Smooth muscle cell of the brain vasculature (primary cell): ENCODE measurements around the gene SP140L.
"Not testable (repeated sequence)": the region's sequence is repeated elsewhere in the genome, so short reads cannot be mapped to it uniquely, and the experiment has no call there.

Source experiments
- DNase-seq: peaks from one replicate; pipeline ENCODE4 v3.0.0-alpha.2; 2012; ENCODE audit warnings: low read depth, low spot score

Gene SP140L

DNA sequence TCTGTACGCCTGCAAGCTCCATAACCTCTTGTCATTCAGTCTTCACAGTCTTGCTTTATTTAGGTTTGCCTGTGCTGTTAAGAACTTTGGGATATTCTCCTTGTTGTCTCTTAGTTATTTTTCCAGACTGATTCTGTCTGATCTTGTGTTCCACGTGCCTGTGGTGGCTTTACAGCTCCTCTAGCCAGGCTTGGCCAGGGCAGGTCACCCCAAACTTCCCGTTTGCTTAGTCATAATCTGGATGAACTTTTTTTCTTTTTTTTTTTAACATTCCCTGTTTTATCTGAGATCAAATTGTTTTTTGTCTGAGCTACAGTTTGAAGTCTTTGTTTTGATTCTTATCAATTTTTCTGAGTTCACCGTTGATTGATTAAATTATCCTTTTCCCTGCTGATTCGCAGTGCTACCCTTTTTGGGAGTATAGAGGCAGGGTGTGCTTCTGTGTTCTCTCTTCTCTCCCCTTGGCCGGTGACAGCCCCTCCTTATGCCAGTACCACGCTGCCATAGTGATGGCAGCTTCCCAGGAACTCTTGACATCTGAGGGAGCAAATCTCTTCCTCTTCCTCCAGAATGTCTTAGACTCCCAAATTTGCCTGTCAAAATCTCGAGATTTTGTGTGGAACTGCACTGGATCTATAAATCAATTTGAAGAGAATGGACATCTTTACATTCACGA is 91.5 kb downstream of the SP140L start:
- no peak for DNase-seq

DNA sequence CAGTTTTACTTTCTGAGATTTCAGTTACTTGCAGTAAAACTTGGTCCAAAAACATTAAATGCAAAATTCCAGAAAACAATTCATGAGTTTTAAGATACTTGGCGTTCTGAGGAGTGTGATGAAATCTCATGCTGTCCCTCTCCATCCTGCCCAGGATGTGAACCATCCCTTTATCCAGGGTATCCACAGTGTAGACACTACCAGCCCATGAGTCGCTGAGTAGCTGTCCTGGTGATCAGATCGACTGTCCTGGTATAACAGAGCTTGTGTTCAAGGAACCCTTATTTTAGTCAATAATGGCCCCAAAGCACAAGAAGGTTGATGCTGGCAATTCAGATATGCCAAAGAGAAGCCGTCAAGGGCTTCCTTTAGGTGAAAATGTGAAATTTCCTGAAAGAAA is 92.2 kb downstream of the SP140L start:
- DNase-seq, result no peak

DNA sequence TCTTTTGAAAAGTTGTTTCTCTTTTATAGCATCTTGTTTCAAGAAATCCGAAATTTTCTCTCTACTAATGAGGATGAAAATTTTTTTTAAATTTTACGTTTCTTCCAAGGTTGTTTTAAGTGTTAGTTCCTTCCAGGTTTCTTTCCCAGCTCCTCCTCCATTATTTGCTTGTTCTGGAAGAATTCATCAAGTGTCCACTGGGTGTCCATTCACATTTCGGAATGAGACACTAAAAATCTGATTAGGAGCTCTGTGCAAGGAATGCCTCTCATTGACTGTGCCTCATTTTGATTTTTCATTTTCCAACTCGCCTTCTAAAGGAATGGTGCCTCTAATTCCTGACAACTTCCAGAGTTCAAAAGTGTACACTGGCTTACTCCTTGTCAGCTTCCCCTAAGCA is 95.2 kb downstream of the SP140L start:
- no peak for DNase-seq

DNA sequence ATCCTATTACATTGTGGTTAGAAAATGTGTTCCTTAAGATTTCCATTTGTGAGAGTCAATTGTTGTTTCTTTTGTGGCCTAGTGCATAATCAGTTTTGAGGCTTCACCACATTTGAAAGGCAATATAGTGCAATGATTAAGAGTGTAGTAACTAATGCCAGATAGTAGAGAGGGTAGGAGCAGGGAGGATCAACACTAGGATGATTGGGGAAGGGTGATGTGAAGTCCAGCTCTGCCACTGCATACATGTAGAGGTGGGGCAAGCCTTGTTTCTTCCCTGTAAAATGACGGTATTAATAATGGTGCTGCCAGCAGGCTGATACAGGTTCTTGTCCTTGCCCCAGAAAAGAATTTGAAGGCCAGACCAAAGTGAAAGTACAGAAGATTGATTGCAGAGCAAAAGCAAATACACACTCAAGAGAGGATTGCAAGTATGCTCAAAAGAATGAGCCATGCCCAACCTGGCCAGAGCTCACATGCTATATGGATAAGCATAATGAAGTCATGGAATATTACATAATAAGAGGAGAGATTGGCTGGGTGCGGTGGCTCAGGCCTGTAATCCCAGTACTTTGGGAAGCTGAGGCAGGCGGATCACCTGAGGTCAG is 97.0 kb downstream of the SP140L start:
- DNase-seq, result no peak

DNA sequence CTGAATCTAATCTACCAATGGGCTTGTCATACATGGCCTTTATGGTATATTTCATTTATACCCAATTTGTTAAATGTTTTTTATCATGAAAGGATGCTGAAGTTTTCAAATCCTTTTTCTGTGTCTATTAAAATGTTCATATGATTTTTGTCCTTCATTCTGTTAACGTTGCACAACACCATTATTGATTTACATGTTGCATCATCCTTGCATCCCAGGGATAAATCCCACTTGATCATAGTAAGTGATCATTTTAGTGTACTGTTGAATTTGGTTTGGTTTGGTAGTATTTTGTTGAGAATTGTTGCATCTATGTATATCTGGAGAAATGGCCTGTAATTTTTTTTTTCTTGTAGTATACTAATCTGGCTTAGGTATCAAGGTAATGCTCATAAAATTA is 98.4 kb downstream of the SP140L start:
- DNase-seq, result no peak

DNA sequence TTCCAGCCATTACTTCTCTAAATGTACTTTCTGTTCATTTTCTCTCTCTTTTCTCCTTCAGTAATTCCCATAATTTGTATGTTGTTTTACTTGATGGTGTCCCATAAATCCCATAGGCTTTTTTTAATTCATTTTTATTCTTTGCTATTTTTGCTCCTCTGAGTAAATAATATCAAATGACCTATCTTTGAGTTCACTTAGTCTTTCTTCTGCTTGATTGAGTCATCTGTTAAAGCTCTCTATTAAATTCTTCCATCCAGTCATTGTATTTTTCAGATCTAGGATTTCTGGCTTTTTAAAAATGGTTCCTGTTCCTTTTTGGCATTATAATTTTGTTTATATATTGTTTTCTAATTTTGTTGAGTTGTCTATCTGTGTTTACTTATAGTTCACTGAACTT is 102.5 kb downstream of the SP140L start:
- no peak for DNase-seq

DNA sequence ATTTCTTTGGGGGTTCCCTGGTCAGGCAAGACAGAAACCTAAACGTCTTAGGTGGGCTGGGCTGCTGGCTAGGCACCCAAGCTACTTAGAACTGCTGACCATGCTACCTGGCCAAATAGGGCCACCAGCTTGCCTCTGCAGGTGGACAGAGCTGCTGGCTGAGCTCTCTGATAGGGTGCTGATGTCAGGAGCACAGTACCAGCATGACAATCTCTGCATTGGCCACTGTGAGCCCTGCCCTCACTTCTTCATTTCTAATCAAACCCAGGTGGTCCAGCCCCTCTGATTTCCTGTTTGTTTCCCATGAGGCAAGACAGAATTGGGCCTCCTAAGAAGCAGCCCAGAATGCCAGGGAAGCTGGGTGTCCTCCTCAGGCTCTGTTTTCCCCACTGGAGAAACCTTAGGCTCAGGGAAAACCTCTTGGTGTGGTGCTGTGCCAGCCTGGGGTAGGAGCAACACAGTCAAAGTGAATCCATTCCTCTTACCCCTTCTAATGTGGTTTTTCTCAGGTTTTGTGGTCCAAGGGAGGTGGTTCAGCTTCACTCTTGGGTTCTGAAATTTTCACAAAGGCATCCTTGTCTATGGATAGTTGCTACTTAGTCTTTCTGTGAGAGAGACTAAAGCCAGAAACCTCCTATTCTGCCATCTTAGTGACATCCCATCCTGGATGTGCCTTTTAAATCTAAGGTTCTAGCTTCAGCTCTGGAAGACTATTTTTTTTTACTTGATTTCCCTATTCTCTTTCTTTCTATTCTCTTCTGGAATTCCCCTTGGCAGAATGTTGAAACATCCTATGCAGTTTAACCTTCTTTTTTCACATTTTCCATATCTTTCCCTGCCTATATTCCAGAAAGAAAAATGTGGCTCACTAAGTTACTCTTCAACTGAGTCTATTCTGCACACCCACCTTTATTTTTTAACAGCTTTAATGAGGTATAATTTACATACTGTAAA is 104.2 kb downstream of the SP140L start:
- no peak for DNase-seq

DNA sequence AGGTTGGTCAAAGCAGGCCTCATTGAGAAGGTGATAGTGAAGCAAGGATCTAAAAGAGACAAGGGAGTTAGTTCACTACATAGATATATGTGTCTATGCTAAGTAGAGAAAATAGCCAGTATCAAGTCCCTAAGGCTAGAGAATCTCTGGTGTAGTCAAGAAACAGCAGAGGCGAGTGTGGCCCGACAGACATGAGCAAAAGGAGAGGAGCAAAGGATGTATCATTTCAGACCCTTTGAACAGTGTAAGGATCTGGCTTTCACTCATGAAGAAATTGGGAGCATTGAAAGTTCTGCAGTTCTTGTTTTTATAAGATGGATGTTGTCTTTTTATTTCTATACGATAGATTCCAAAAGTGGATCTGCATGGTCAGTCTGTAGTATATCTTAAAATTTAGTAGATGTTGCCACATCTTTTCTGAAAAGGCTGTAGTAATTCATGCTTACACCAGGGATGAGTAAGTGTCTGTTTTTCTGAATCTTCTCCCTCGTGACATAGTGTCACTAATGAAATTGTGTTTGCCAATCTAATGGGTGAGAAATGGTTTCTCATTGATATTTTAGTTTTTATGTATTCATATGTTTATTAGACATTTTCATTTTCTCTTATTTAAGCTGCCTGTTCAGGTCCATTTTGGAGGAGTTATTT is 107.8 kb downstream of the SP140L start:
- DNase-seq, result no peak

DNA sequence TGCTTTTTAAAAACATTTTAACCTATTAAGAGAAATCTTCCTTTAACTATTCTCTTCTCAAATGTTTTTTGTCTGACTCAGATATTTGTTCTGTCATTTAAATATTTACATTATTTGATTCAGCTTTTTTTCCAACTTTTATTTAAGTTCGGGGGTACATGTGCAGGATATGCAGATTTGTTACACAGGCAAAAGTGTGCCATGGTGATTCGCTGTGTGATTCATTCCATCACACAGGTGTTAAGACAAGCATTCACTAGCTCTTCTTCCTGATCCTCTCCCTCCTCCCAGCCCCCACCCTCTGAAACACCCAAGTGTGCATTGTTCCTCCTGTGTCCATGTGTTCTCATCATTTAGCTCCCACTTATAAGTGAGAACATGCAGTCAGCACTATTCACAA is 108.4 kb downstream of the SP140L start:
- no peak for DNase-seq

DNA sequence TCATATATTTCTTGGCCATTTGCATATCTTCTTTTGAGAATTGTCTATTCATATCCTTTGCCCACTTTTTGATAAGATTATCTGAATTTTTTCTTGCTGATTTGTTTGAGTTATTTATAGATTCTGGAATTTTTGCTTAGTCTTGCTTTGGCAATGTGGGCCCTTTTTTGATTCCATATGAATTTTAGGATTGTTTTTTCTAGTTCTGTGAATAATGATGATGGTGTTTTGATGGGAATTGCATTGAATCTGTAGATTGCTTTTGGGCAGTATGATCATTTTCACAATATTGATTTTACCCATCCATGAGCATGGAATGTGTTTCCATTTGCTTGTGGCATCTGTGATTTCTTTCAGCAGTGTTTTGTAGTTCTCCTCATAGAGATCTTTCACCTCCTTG is 112.1 kb downstream of the SP140L start:
- not testable (repeated sequence) for DNase-seq

DNA sequence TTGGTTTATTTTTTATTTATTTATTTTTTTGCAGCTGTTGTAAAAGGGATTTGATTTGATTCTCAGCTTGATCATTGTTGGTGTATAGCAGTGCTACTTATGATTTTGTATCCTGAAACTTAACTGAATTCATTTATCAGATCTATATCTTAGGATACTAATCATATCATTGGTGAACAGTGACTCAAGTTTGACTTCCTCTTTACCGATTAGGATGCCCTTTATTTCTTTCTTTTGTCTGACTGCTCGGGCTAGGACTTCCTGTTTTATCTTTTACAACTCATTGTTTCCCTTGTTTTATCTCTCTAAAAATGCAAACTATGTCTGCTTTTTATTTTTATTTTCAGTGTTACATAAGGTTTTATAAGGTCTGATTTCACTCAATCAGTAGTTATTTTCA is 112.6 kb downstream of the SP140L start:
- no peak for DNase-seq

DNA sequence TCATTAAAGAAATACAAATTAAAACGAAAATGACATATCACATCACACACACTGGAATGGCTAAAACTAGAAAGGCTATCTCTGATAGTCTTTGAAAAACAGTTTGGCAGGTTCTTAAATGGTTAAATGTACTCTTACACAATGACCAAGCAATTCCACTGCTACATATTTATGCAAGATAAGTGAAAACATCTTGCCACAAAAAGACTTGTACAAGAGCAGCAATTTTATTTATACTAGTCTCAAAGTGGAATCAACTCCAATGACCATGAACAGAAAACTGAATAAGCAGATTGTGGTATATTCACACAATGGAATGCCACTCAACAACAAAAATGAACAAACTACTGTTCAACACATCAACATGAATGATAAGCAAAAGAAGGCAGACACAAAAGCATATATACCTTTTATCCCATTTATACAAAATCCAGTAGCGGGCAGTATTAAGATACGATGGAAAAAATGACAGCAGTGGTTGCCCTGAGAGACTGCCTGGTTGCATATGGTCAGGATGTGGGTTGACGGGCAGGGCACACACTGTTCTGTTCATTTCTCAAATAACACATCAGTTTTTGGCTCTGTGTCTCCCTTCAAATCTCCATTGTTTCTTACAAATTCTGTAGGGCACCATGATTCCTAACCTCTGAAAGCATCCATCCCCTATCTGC is 114.4 kb downstream of the SP140L start:
- no peak for DNase-seq

DNA sequence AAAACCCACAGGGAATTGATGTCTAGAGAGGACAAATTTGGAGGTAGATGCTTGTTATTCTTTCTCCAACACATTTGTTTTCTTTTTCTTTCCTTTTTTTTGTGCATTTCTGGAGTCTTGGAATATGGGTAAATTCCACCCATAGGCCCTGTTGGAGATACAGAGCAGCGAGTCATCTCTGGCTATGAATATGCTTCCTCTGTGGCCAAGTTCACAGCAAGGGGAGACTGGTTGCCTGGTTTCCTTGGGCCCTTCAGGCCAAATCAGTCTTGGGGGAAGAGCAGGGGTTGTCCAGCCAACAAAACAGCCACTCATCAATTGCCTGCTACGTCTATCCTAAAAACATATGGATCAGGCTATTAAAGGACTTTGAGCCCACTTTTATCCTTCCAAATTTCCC is 116.5 kb downstream of the SP140L start:
- no peak for DNase-seq

DNA sequence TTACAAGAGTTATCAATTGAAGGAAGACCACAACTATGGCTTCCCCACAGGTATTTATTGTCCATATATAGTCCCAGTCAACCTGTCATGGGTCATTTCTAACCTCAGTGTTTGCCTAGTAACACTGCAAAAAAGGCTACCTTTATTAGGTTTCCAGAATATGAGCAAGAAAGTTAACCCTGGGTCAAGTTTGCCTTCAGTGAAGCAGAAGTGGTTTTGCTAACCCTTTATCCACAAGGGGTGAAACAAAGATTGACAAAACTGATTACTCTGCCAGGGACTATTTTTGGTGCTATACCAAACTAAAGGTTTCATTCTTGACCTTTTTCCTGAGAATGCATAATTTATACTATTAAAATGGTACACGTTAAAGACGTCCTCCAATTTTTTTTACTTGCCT is 117.8 kb downstream of the SP140L start:
- DNase-seq, result no peak

DNA sequence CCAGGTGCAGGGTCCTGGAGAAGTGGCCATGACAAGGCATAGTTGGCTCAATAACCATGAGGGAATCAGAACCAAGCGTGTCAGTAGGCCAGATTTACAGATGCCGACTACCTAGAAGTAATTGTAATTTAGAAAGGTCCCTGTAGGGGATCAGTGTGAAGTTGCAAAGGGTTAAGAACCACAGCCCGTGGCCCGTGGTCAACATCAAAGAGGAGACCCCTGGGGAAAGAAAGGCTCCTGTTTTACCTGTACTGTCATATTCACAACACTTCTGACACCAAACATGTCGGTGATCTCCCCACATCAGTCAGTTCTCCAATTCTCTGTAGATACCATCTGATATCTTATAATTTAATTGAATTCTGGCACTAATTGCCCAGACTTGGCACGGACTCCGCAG is 120.0 kb downstream of the SP140L start:
- DNase-seq, result no peak

DNA sequence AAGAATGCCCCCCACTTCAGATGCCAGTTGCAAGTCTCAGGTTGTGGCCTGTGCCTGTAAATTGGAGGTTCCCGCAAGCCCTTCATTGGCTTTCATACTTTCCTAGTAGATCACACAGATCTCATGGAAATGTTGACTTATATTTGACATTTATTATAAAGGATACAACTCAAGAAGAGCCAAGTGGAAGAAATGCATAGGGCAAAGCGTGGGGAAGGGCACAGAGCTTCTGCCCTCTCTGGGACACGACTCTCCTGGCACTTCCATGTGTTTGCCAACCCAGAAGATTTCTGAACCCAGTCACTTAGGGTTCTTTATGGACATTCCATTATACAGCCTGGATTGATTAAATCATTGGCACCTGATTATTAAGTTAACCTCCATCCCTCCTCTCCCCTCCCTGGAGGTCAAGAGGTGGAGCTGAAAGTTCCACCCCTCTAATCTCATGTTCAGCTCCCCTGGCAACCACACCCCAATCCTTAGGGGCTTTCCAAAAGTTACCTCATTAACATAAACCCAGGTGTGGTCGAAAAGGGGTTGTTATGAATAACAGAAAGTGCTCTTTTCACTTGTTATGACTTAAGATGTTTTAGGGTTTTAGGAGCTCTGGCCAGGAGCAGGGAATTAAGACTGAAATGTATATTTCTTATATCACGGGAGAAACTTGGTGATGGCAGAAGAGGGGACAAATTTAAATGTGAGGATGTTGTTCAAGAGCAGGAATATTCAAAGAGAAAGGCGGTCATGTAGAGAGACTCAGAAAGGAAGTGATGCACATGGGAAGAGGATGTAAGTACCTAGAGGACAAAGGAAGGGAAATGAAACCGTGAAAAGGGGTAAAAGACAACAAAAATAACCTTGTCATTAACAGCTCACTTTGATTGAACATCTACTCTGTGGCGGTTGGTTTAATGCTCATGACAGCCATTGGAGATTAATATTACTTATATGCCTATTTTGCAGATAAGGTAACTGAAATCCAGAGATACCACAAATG is 120.8 kb downstream of the SP140L start:
- DNase-seq, result no peak

DNA sequence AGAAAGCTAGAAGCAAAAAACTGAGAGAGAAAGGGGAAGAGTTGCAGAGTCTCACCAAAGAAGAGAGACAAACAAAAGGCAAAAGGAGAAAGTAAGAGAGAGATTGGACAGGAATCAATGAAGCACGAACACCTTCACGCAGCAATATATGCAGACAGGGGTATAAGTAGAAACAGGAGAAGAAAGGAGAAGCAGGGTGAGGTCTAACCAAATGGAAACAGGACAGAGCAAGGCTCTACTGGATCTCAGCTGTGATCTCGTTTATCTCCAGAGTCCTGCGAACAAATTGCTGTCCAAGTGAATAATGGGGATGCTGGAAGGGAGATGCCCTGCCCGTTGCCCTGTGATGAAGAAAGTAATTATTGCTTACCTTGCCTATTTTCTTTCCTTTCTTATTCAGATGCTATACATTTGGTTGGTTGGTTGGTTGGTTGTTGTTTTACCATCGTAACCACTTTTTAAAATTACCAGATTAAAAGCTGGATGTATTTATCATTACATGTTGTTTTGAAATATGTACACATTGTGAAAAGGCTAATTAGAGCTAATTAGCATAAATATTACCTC is 123.0 kb downstream of the SP140L start:
- no peak for DNase-seq

DNA sequence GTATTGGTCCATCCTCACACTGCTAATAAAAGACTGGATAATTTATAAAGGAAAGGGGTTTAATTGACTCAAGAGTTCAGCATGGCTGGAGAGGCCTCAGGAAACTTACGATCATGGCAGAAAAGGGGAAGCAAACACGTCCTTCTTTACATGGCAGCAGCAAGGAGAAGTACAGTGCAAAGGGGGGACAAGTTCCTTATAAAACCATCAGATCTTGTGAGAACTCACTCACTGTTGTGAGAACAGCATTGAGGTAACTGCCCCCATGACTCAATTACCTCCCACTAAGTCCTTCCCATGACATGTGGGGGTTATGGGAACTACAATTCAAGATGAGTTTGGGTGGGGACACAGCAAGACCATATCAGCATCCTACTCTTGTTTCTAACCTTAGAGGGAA is 126.0 kb downstream of the SP140L start:
- DNase-seq, result no peak
